ENCODE results near the gene ZNF620.
"Not testable (repeated sequence)": the region's sequence is repeated elsewhere in the genome, so short reads cannot be mapped to it uniquely, and the experiment has no call there.

Gene ZNF620

GRCh38 chr3:40502034-40502433 lies 3.8 kb upstream of the ZNF620 start:
- no peak for DNase-seq

- no peak for DNase-seq
These were observed 1.0 kb upstream of the ZNF620 start for GRCh38 chr3:40504636-40505430.

GRCh38 chr3:40511031-40511718 lies 5.3 kb downstream of the ZNF620 start:
- peak in 4 of 51 donors; percentile 1 to 20 (median 8) for DNase-seq

DNA sequence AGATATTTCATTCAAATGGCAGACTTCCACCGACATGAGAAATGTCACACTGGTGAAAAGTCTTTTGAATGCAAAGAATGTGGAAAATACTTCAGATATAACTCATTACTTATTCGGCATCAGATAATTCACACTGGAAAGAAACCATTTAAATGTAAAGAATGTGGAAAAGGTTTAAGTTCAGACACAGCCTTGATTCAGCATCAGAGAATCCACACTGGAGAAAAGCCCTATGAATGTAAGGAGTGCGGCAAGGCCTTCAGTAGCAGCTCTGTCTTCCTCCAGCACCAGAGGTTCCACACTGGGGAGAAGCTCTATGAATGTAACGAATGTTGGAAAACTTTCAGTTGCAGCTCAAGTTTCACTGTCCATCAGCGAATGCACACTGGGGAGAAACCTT lies 10.4 kb downstream of the ZNF620 start:
- DNase-seq = no peak

DNA sequence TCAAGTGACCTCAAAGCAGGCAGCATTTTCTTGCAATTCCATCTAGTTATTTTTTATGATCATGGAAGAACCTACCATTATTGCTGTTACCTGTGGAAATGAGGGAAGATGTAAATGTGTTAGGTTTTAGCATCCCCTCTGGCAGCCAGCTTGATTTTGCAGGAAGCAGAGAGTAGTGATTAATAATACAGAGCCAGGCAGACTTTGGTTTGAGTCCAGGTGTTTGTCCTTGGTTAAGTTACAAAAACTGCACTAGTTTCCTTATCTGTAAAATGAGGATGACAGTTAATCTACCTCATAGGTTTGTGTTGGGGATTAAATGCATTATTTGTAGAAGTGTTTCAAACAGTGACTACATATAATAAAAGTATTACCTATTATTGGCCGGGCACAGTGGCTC lies 12.2 kb downstream of the ZNF620 start:
- no peak for DNase-seq

GRCh38 chr3:40518848-40519247 lies 13.0 kb downstream of the ZNF620 start:
- no peak for DNase-seq

GRCh38 chr3:40521254-40521653 lies 15.4 kb downstream of the ZNF620 start:
- DNase-seq = no peak

GRCh38 chr3:40523781-40524180 lies 17.9 kb downstream of the ZNF620 start:
- DNase-seq = peak in 10 of 51 donors; percentile 1 to 24 (median 6)

DNA sequence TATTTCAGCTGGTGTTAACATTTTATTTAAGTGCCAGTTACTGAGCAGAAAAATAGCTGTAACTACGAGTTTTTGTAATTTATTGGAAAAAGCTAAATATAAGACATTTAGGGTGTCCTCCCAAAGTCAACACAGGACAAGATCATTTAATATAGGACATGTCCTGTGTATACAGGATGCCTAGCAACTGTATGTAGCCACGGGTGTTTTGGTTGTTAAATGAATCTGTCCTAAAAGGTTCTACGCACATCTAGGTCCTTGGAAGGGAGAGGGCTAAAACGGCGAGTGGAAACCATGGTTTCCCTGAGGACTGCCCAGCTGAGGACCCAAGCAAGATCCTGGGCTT lies 18.4 kb downstream of the ZNF620 start:
- no peak for DNase-seq

DNA sequence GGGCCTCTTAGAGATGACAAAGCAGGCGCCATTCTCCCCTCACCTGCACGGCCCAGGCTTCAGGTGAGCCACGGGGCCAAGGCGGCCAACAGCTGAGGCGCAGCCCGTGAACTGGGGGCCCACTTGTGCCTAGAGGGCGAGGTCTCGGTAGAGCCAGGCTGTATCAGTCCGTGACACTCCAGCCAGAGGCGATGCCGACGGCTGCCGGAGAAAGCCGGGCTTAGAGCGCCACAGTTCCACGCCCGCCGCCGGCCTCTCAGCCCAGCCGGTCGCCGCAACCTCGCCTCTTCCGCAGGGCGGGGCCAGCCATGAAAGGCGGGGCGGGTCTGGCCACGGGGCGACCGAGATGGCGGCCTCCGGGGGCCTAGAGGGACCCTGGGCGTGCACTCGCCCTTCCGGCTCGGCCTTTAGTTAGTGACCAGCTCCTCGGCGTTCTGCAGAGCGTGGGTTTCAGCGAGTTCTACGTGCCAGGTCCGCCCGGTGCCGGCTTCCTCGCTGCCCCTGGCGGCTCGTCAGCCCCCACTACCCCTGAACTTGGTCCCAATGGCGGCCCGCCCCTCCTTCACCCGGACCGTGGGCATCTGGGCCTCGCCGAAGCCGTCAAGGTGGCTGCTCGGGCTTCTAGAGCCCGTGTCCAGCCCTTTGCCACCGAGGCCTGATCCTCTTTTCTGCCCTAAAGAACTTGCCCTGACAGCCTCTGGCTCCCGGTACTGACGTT lies 18.9 kb downstream of the ZNF620 start, which contains the start of gene ZNF621:
Gene ZNF621, plus strand, starts transcription at position 393 of the 718 bp plus-strand sequence. CDS start 881 bp downstream, outside the sequence.
- DNase-seq = peak; percentile 12 to 93 (median 81)

DNA sequence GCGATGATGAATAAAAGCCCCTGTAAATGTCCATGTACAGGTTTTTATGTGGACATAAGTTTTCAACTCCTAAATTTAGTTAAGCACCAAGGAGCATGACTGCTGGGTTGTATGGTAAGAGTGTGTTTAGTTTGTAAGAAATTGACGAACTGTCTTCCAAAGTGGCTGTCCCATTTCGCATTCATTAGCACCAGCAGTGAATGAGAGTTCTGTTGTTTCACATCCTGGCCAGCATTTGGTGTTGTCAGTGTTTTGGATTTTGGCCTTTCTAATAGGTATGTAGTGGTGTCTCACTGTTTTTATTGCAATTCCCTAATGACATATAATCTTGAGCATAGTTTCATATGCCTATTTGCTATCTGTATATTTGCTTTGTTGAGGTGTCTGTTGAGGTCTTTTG lies 22.6 kb downstream of the ZNF620 start:
- peak in 1 of 51 donors; percentile 9 for DNase-seq

DNA sequence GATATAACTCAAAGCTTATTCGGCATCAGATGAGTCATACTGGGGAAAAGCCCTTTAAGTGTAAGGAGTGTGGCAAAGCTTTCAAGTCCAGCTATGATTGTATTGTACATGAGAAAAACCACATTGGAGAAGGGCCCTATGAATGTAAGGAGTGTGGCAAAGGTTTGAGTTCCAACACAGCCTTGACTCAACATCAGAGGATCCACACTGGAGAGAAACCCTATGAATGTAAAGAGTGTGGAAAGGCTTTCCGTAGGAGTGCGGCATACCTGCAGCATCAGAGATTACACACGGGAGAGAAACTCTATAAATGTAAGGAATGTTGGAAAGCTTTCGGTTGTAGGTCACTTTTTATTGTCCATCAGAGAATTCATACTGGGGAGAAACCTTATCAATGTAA lies 26.4 kb downstream of the ZNF620 start:
- DNase-seq = no peak

DNA sequence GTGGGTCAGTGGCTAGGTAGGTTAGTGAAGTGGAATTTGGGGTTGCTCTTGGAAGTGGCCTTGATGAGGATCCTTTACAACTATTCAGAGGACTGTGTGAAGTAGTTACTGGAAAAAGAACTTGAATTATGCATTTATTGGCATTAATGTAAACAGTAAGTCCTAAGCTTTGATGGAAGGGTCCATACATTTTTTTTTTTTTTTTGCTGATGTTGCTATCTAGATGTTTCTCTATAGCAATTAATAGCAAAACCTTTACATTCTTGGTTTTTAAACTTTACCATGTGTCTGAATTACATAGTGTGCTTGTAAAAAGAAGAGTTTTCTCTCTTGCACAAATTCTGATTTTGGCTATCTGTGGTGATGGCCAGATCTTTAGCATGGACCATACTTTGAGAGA lies 28.4 kb downstream of the ZNF620 start:
- DNase-seq = no peak

DNA sequence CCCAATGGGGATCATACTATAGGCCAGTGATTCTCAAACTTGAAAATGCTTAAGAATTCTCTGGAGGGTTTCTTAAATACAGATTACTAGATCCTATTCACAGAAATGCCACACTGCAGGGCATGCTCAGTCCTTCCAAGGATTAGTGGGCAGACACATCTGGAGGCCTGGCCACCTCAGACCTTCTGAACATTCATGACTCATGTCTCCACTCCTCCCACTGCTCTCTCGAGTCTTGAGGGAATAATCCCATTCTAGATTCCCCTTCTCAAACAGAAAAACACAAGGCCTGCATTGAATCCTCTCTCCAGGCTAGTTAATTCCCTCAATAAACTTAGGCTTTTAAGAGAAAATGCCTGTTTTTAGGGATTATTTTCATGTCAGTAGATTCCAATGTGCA lies 41.0 kb downstream of the ZNF620 start:
- no peak for DNase-seq

- no peak for DNase-seq
These were observed 44.3 kb downstream of the ZNF620 start for GRCh38 chr3:40550167-40550566.

DNA sequence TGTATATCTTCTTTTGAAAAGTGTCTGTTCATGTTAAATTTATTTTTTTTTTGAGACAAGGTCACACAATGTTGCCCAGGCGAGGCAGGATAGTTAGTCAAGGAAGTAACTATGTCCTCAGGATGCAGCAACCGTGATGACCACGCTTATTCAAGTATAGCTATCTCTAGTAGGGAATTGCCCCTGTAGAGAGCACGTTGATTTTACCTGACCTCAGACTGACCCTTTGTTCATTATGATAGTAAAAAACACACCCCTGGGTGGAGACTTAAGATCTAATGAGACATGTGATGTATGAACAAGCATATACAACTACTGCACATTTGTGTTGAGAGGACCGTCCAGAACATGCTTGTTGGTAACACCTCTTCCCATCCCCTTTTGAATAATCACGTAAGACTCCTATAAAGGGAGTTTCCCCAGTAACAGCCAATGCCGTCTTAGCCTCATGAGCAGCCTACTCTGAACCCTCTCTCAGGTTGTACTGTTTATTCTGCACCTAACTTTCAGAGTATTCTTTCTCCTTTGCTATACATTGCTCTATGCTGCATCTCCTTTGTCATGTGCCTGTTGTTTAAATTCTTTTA lies 51.8 kb downstream of the ZNF620 start:
- DNase-seq = no peak

- DNase-seq = not testable (repeated sequence)
These were observed 56.6 kb downstream of the ZNF620 start for GRCh38 chr3:40562482-40562881.

GRCh38 chr3:40565629-40566028 lies 59.8 kb downstream of the ZNF620 start:
- not testable (repeated sequence) for DNase-seq

DNA sequence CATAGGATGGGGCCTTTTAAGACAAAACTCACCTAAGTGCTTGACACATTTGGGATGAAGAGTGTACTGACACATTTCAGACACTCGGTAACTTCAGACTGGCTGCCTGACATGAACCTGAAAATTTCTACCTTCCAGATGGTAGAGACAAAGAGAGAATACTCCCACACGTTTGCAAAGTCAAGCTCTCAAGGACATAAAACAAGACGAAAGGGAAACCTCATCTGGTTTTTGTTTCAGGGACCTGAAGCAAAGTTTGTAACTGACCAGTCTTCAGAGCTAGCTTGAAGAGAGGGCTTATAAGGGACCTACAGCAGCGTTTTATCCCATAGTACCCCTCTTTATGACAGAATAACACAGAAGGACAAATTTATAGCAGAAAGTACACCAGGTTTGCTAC lies 60.9 kb downstream of the ZNF620 start:
- no peak for DNase-seq
